SK-N-MC (cell line): ENCODE data around the gene MSANTD3.

Source experiments
- EZH2 ChIP-seq: fragments of 200-600 bp; sonication (generic); IDR thresholded peaks from one replicate; pipeline ENCODE4 v1.6.1; 2017; ENCODE audit warnings: antibody characterized with exemption
- POLR2AphosphoS5 ChIP-seq: IDR thresholded peaks from 2 replicates; pipeline ENCODE4 v1.6.1; 2012; ENCODE audit warnings: mild to moderate bottlenecking, low read depth, low read length, borderline replicate concordance

- no peak for TF ChIP-seq POLR2AphosphoS5
- TF ChIP-seq EZH2 = no peak
These were observed 13.1 kb downstream of the MSANTD3 start for GRCh38 chr9:100440071-100440470.
